Measurements from ENCODE around the gene ARMC9. TPM values are rescaled to one million over a fixed set of nuclear protein-coding genes. Genes with fewer than 3 reads are reported as not detected.

Gene ARMC9
- total and polyA plus RNA-seq, 8 donors, result 4.5 to 114 (median 11.0) TPM

DNA sequence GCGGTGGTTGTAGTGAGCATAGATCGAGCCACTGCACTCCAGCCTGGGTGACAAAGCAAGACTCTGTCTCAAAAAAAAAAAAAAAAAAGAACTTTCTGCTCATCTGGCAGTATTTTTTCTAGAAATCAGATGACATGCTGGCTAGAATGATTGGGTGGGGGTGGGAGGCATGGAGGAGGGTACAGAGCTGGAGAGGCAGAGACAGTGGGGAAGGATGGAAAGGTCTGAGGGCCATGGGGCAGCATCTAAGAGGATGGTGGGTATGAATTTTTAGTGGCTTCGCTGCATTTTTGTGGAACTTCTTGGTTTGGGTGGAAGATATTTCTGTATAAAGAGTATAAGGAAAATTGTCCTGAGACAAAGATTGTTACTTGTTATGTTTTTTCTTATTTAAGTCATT lies 23.3 kb downstream of the ARMC9 start:
- Histone ChIP-seq H3K4me1 (peaks cover 0 to 16% (median 7%) of the 10 kb centered on the region in 4 donors), H3K36me3 (peaks cover 0 to 44% (median 29%) of the 10 kb centered on the region in 4 donors), H3K4me3 (no peak overlapping the region), H3K9me3 (no peaks in the 10 kb centered on the region), H3K27ac (peak overlapping the region in 4 of 5 donors; percentile 64 to 78 (median 70)), H3K27me3 (no peaks in the 10 kb centered on the region)
- TF ChIP-seq POLR2A (IDR thresholded peaks at IDR 0.05), result no peak
- no peak for TF ChIP-seq CTCF (IDR thresholded peaks at IDR 0.05)
- TF ChIP-seq EP300 (IDR thresholded peaks at IDR 0.05), result no peak
- no peak for TF ChIP-seq POLR2AphosphoS5 (IDR thresholded peaks at IDR 0.05)
- intact Hi-C loops (cut with DNase I; ENCODE audit: low total_unique reads), result no loop called here
- 82 to 100% (median 91%) methylated on average over 3 of the region's 3 CpGs for WGBS, 5 donors
- no peak for DNase-seq

- H3K36me3 ChIP-seq, result peaks cover 0 to 38% (median 22%) of the 10 kb centered on the region in 4 donors
- H3K27me3 ChIP-seq, result no peaks in the 10 kb centered on the region
- H3K4me3 ChIP-seq, result no peak overlapping the region
- peaks cover 0 to 23% (median 10%) of the 10 kb centered on the region in 4 donors for H3K4me1 ChIP-seq
- 69 to 83% (median 75%) methylated on average over 7 of the region's 7 CpGs for WGBS, 5 donors
- DNase-seq, result peak in 1 of 2 donors; percentile 60
- no peaks in the 10 kb centered on the region for H3K9me3 ChIP-seq
- H3K27ac ChIP-seq, result peak overlapping the region in 4 of 5 donors; percentile 64 to 78 (median 70)
- intact Hi-C loops (cut with DNase I; ENCODE audit: low total_unique reads), result no loop called here
- TF ChIP-seq POLR2A (IDR thresholded peaks at IDR 0.05) (no peak), POLR2AphosphoS5 (IDR thresholded peaks at IDR 0.05) (peak in 1 of 3 donors; percentile 84), EP300 (IDR thresholded peaks at IDR 0.05) (peak; percentile 44)
Measured at GRCh38 chr2:231222318-231223000, 24.0 kb downstream of the ARMC9 start.

DNA sequence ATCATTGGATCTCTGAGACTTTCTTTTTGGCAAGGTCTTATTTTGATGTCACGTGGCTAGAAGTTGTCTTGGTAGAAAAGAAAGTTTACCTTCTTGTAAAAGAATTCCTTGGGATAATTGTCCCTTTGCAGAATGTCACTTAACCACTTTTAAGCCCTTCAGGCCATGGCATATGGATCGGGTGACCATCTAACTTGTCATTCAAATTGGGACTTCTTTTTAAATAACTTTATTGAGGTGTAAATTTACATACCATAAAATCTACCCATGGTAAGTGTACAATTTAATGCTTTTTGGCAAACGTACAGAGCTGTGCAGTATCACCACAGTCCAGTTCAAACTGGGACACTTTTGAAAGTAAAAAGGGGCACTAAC lies 24.6 kb downstream of the ARMC9 start:
- H3K27me3 ChIP-seq, result no peaks in the 10 kb centered on the region
- TF ChIP-seq EP300 (IDR thresholded peaks at IDR 0.05) (no peak), CTCF (IDR thresholded peaks at IDR 0.05) (no peak), POLR2A (IDR thresholded peaks at IDR 0.05) (no peak), POLR2AphosphoS5 (IDR thresholded peaks at IDR 0.05) (no peak)
- H3K4me1 ChIP-seq, result peaks cover 0 to 29% (median 15%) of the 10 kb centered on the region in 4 donors
- WGBS, 5 donors, result 56 to 69% (median 62%) methylated on average over 3 of the region's 3 CpGs
- H3K27ac ChIP-seq, result peak overlapping the region in 4 of 5 donors; percentile 64 to 78 (median 70)
- no peak for DNase-seq
- peaks cover 0 to 33% (median 18%) of the 10 kb centered on the region in 4 donors for H3K36me3 ChIP-seq
- intact Hi-C loops (cut with DNase I; ENCODE audit: low total_unique reads), result no loop called here
- no peaks in the 10 kb centered on the region for H3K9me3 ChIP-seq
- H3K4me3 ChIP-seq, result no peak overlapping the region

DNA sequence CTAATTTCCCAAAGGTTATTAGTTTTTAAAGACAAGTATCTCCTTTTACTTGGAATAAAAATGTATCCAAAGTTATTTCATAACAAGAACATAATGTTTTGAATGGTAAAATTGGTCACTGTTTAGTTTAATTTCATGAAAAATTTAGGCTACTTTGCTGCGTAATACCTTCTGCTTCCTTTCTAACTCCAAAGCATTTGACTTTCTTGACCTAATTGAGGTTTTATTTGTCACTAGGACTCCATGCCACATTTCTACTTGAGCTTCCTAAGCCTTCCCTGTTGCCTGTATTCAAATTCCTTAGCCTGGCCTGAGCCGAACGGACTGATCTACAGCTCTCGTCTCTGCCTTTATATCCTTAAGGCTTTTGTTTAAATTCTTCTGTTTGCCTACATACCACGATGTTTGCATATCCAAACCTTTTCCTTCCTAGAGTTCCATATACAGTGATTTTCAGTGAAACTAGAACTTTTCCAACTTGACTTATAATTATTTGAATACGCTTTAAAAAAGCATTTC lies 25.1 kb downstream of the ARMC9 start:
- Histone ChIP-seq H3K9me3 (no peaks in the 10 kb centered on the region), H3K4me1 (peaks cover 0 to 33% (median 17%) of the 10 kb centered on the region in 4 donors), H3K27me3 (no peaks in the 10 kb centered on the region), H3K36me3 (peaks cover 0 to 33% (median 16%) of the 10 kb centered on the region in 4 donors), H3K4me3 (no peak overlapping the region), H3K27ac (peak overlapping the region in 4 of 5 donors; percentile 64 to 78 (median 70))
- intact Hi-C loops (cut with DNase I; ENCODE audit: low total_unique reads), result no loop called here
- WGBS, 5 donors, result 34 to 55% (median 39%) methylated on average over 6 of the region's 6 CpGs
- no peak for DNase-seq
- TF ChIP-seq CTCF (IDR thresholded peaks at IDR 0.05), result no peak
- TF ChIP-seq POLR2AphosphoS5 (IDR thresholded peaks at IDR 0.05), result peak in 1 of 3 donors; percentile 39
